HG03039 (cell line): ENCODE measurements around the gene ZNF281.
"Not testable (repeated sequence)": the region's sequence is repeated elsewhere in the genome, so short reads cannot be mapped to it uniquely, and the experiment has no call there.

Experiments used
- ATAC-seq: cut with Tn5 transposase; IDR thresholded peaks from one replicate; pipeline ENCODE4 v1.9.1; 2021; ENCODE audit warnings: mild to moderate bottlenecking, moderate library complexity; ENCODE audit not compliant: unreplicated experiment

The ZNF281 gene

GRCh38 chr1:200365897-200366426 lies 43.9 kb downstream of the ZNF281 start:
- ATAC-seq = no peak

- ATAC-seq = no peak
These were observed 45.0 kb downstream of the ZNF281 start for GRCh38 chr1:200364831-200365230.

GRCh38 chr1:200364091-200364759 lies 45.6 kb downstream of the ZNF281 start:
- no peak for ATAC-seq

GRCh38 chr1:200363264-200363933 lies 46.4 kb downstream of the ZNF281 start:
- ATAC-seq = no peak

- ATAC-seq = no peak
These were observed 47.4 kb downstream of the ZNF281 start for GRCh38 chr1:200362421-200362820.

DNA sequence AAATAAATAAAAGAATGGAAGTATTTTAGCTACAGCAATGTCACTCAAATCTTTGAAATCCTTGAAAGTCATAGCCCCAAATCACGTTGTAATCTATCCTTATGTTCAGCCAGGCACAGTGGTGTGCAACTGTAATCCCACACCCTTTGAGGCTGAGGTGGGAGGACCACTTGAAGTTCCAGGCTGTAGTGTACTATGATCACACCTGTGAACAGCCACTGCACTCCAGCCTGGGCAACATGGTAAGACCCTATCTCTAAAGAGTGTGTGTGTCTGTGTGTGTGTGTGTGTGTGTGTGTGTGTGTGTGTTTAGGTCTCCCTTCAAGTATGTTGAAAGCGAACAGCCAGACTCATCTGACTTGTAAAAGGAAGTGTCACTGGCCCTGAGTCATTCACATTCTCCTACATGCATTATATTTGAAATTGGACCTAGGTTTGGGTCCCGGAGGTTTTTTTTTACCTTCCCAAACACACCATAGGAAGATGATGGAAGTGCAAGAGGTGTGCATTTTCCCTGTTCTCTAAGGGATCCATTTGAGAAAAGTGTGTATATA lies 50.1 kb downstream of the ZNF281 start:
- ATAC-seq = no peak

DNA sequence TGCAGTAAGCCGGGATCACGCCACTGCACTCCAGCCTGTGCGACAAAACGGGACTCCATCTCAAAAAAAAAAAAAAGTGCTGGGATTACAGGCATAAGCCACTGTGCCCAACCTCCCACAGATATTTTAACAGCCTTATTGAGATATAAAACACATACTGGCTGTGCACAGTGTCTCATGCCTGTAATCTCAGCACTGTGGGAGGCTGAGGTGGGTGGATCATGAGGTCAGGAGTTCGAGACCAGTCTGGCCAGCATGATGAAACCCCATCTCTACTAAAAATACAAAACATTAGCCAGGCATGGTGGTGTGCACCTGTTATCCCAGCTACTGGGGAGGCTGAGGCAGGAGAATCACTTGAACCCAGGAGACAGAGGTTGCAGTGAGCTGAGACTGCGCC lies 51.9 kb downstream of the ZNF281 start:
- not testable (repeated sequence) for ATAC-seq

- no peak for ATAC-seq
These were observed 54.0 kb downstream of the ZNF281 start for GRCh38 chr1:200355801-200356200.
